WTC11 (cell line): ENCODE results near the gene ADISSP. TPM values are rescaled to one million over a fixed set of nuclear protein-coding genes. Genes with fewer than 3 reads are reported as not detected.

Source experiments
- ATAC-seq: fragments of 200-7000 bp; cut with Tn5 transposase; 2 replicates; pipeline ENCODE4 v1.10.0; 2021; ENCODE audit warnings: mild to moderate bottlenecking, moderate library complexity
- CTCF ChIA-PET: fragments of 300-600 bp; sonication (Branson Sonifier 250); formaldehyde crosslinking; loops from one replicate; lab custom pipeline; 2021; ENCODE audit warnings: antibody characterized with exemption; lab: Charles Lee
- POLR2A ChIA-PET: fragments of 350-600 bp; sonication (Branson Sonifier 250); formaldehyde crosslinking; loops from one replicate; lab custom pipeline; 2021; ENCODE audit warnings: antibody characterized with exemption; lab: Charles Lee
- DNase-seq: peaks from one replicate; pipeline ENCODE4 v3.0.0; 2021; ENCODE audit warnings: low spot score
- H3K27ac Mint-ChIP-seq: 2 replicates; pipeline ENCODE4 v1.8.0; 2021; ENCODE audit warnings: mixed read lengths
- H3K27me3 Mint-ChIP-seq: 2 replicates; pipeline ENCODE4 v1.8.0; 2021; ENCODE audit warnings: low read depth, mild to moderate bottlenecking, moderate library complexity, mixed read lengths
- H3K36me3 Mint-ChIP-seq: 2 replicates; pipeline ENCODE4 v1.8.0; 2021; ENCODE audit warnings: mixed read lengths
- H3K4me1 Mint-ChIP-seq: 2 replicates; pipeline ENCODE4 v1.8.0; 2022; ENCODE audit warnings: mixed read lengths
- H3K4me3 Mint-ChIP-seq: 2 replicates; pipeline ENCODE4 v1.8.0; 2021; ENCODE audit warnings: mild to moderate bottlenecking, moderate library complexity, mixed read lengths
- H3K9me3 Mint-ChIP-seq: 2 replicates; pipeline ENCODE4 v1.8.0; 2021; ENCODE audit warnings: mixed read lengths
- AFF4 ChIP-seq: sonication (generic); formaldehyde crosslinking; IDR thresholded peaks from 2 replicates; pipeline ENCODE4 v1.8.1; 2023; ENCODE audit warnings: mild to moderate bottlenecking, missing genetic modification reagents, borderline replicate concordance
- AR ChIP-seq: fragments of 250-450 bp; sonication (Bioruptor Pico); IDR thresholded peaks from 2 replicates; pipeline ENCODE4 v1.9.0; 2021; ENCODE audit warnings: mild to moderate bottlenecking
- ATF2 ChIP-seq: sonication (generic); formaldehyde crosslinking; IDR thresholded peaks from 2 replicates; pipeline ENCODE4 v1.8.1; 2022; ENCODE audit warnings: low read depth, missing genetic modification reagents, borderline replicate concordance
- CTCF ChIP-seq: fragments of 200-600 bp; IDR thresholded peaks from 2 replicates; pipeline ENCODE4 v1.8.0; 2022; ENCODE audit warnings: antibody characterized with exemption
- MYBL2 ChIP-seq: sonication (generic); formaldehyde crosslinking; IDR thresholded peaks from 2 replicates; pipeline ENCODE4 v1.8.1; 2023; ENCODE audit warnings: mild to moderate bottlenecking, moderate library complexity, missing genetic modification reagents
- STAT6 ChIP-seq: sonication (generic); formaldehyde crosslinking; conservative IDR thresholded peaks from 2 replicates; pipeline ENCODE4 v1.8.1; 2023; ENCODE audit warnings: mild to moderate bottlenecking, low read depth, missing genetic modification reagents, moderate library complexity
- TCF7 ChIP-seq: sonication (generic); formaldehyde crosslinking; IDR thresholded peaks from 2 replicates; pipeline ENCODE4 v1.8.0; 2022; ENCODE audit warnings: mild to moderate bottlenecking, low read depth, missing genetic modification reagents, moderate library complexity
- USF2 ChIP-seq: sonication (generic); formaldehyde crosslinking; IDR thresholded peaks from 2 replicates; pipeline ENCODE4 v1.8.1; 2023; ENCODE audit warnings: mild to moderate bottlenecking, missing genetic modification reagents, moderate library complexity
- ZNF232 ChIP-seq: sonication (generic); formaldehyde crosslinking; IDR thresholded peaks from 2 replicates; pipeline ENCODE4 v1.8.0; 2022; ENCODE audit warnings: mild to moderate bottlenecking, missing genetic modification reagents
- ZNF396 ChIP-seq: fragments of 250-450 bp; sonication (Bioruptor Pico); IDR thresholded peaks from 2 replicates; pipeline ENCODE4 v1.8.0; 2021; ENCODE audit warnings: mild to moderate bottlenecking, moderate library complexity, borderline replicate concordance
- ZNF416 ChIP-seq: fragments of 250-450 bp; sonication (Bioruptor Pico); IDR thresholded peaks from 2 replicates; pipeline ENCODE4 v1.9.0; 2021; ENCODE audit warnings: mild to moderate bottlenecking, inconsistent platforms
- total RNA-seq: library from RNA; stranded (reverse); gene quantifications from 3 replicates; pipeline ENCODE4 v1.2.3, GENCODE V29; 2021

The ADISSP gene
- total RNA-seq, 1 experiment from 2014 or later: 129 TPM

GRCh38 chr20:3771552-3772058 is 4.1 kb upstream of the ADISSP start (continued):
- no peak for TF ChIP-seq ATF2 (CRISPR knock-in tag)

GRCh38 chr20:3768342-3769130 is 983 bp upstream of the ADISSP start:
- Mint-ChIP-seq H3K27ac (peak overlapping the region; percentile 79; the same call in 1 of the 2 replicates), H3K4me1 (peaks cover 19% of the 10 kb centered on the region), H3K36me3 (no peaks in the 10 kb centered on the region), H3K9me3 (no peaks in the 10 kb centered on the region), H3K27me3 (peaks cover 13% of the 10 kb centered on the region), H3K4me3 (peak overlapping the region; percentile 94)
- DNase-seq: peak; percentile 89
- peak; percentile 58 for ATAC-seq
- CTCF ChIA-PET: interaction anchor here (0.6 to 8.1 kb wide), 31 partner anchors 8 to 317 kb away, joined by 3 to 195 read pairs (median 5); partner anchors contain the start of genes AP5S1, CENPB, HSPA12B and SPEF1
- no peak for TF ChIP-seq TCF7 (CRISPR knock-in tag)
- TF ChIP-seq CTCF: peak; percentile 30; the same call in 1 of the 2 replicates
- POLR2A ChIA-PET: interaction anchor here (1.2 to 2.3 kb wide), 4 partner anchors 9 to 36 kb away, joined by 3 to 14 read pairs (median 8); partner anchors contain the start of gene HSPA12B

GRCh38 chr20:3767110-3767426 is 485 bp downstream of the ADISSP start:
- Mint-ChIP-seq H3K4me1 (peaks cover 19% of the 10 kb centered on the region), H3K36me3 (no peaks in the 10 kb centered on the region), H3K27ac (no peak overlapping the region), H3K27me3 (peaks cover 6% of the 10 kb centered on the region), H3K9me3 (no peaks in the 10 kb centered on the region), H3K4me3 (peak overlapping the region; percentile 94)
- no peak for DNase-seq
- TF ChIP-seq MYBL2 (CRISPR knock-in tag) (0 out of 2 replicates have a peak, but pooled peaks have one; percentile 9), ZNF396 (CRISPR knock-in tag) (no peak)
- no peak for ATAC-seq
- CTCF ChIA-PET: interaction anchor here (0.9 to 8.1 kb wide), 19 partner anchors 10 to 319 kb away, joined by 3 to 195 read pairs (median 16); partner anchors contain the start of genes AP5S1, CENPB and SPEF1
- POLR2A ChIA-PET: interaction anchor here (1.2 to 2.3 kb wide), 4 partner anchors 11 to 34 kb away, joined by 3 to 14 read pairs (median 8); partner anchors contain the start of gene HSPA12B

- no peaks in the 10 kb centered on the region for H3K9me3 Mint-ChIP-seq
- POLR2A ChIA-PET: no interaction called here
- H3K36me3 Mint-ChIP-seq: peaks cover 1% of the 10 kb centered on the region
- DNase-seq (no peak), ATAC-seq (no peak)
- peaks cover 1% of the 10 kb centered on the region for H3K27me3 Mint-ChIP-seq
- CTCF ChIA-PET: interaction anchor here (1.2 to 8.1 kb wide), 9 partner anchors 10 to 319 kb away, joined by 3 to 195 read pairs (median 16); partner anchors contain the start of gene SPEF1
- no peak overlapping the region for H3K27ac Mint-ChIP-seq
- peaks cover 19% of the 10 kb centered on the region for H3K4me1 Mint-ChIP-seq
- peak overlapping the region; percentile 94 for H3K4me3 Mint-ChIP-seq
- TF ChIP-seq ZNF416 (CRISPR knock-in tag): no peak
- TF ChIP-seq AFF4 (CRISPR knock-in tag): no peak
- TF ChIP-seq AR: no peak
- no peak for TF ChIP-seq USF2 (CRISPR knock-in tag)
- no peak for TF ChIP-seq STAT6 (CRISPR knock-in tag)
- no peak for TF ChIP-seq ZNF232 (CRISPR knock-in tag)
Measured at GRCh38 chr20:3766422-3767109, 987 bp downstream of the ADISSP start.
